ENCODE results near the gene OPN1MW3.
"Not testable (repeated sequence)": the region's sequence is repeated elsewhere in the genome, so short reads cannot be mapped to it uniquely, and the experiment has no call there.

Gene OPN1MW3

DNA sequence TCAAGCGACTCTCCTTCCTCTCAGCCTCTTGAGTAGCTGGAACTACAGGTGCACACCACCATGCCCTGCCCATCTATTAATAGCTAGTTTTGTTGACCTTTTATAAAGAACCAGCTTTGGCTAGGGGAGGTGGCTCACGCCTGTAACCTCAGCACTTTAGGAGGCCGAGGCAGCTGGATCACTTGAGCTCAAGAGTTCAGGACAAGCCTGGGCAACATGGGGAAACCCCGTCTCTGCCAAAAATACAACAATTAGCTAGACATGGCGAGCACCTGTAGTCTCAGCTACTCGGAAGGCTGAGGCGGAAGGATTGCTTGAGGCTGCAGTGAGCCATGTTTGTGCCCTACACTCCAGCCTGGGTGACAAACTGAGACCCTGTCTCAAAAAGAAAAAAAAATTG, 40.9 kb downstream of the OPN1MW3 start:
- Histone ChIP-seq H3K4me3 (ENCODE audit: low read depth, low read length) (no peak overlapping the region), H3K4me1 (ENCODE audit: control insufficient read depth, insufficient read depth, low read length) (no peaks in the 10 kb centered on the region), H3K27me3 (ENCODE audit: control insufficient read depth, insufficient read depth, low read length) (no peaks in the 10 kb centered on the region), H3K36me3 (ENCODE audit: control insufficient read depth, insufficient read depth, low read length) (no peaks in the 10 kb centered on the region), H3K9me3 (ENCODE audit: control insufficient read depth, insufficient read depth, low read length) (peaks cover 24% of the 10 kb centered on the region), H3K9ac (ENCODE audit: low read depth, low read length) (no peak overlapping the region), H3K27ac (ENCODE audit: low read depth, low read length) (no peak overlapping the region)

GRCh38 chrX:154300816-154301215, 43.4 kb downstream of the OPN1MW3 start:
- H3K4me1 ChIP-seq (ENCODE audit: control insufficient read depth, insufficient read depth, low read length): no peaks in the 10 kb centered on the region

GRCh38 chrX:154302998-154303397, 45.6 kb downstream of the OPN1MW3 start:
- H3K27ac ChIP-seq (ENCODE audit: low read depth, low read length); H3K4me1 ChIP-seq (ENCODE audit: control insufficient read depth, insufficient read depth, low read length); H3K36me3 ChIP-seq (ENCODE audit: control insufficient read depth, insufficient read depth, low read length); H3K27me3 ChIP-seq (ENCODE audit: control insufficient read depth, insufficient read depth, low read length); H3K9ac ChIP-seq (ENCODE audit: low read depth, low read length); H3K4me3 ChIP-seq (ENCODE audit: low read depth, low read length): not testable (repeated sequence)
- H3K9me3 ChIP-seq (ENCODE audit: control insufficient read depth, insufficient read depth, low read length): peaks cover 56% of the 10 kb centered on the region

More at GRCh38 chrX:154300816-154301215, 43.4 kb downstream of the OPN1MW3 start:
- Histone ChIP-seq H3K36me3 (ENCODE audit: control insufficient read depth, insufficient read depth, low read length) (no peaks in the 10 kb centered on the region), H3K9me3 (ENCODE audit: control insufficient read depth, insufficient read depth, low read length) (peaks cover 41% of the 10 kb centered on the region), H3K4me3 (ENCODE audit: low read depth, low read length) (no peak overlapping the region), H3K27ac (ENCODE audit: low read depth, low read length) (no peak overlapping the region), H3K9ac (ENCODE audit: low read depth, low read length) (no peak overlapping the region), H3K27me3 (ENCODE audit: control insufficient read depth, insufficient read depth, low read length) (no peaks in the 10 kb centered on the region)

DNA sequence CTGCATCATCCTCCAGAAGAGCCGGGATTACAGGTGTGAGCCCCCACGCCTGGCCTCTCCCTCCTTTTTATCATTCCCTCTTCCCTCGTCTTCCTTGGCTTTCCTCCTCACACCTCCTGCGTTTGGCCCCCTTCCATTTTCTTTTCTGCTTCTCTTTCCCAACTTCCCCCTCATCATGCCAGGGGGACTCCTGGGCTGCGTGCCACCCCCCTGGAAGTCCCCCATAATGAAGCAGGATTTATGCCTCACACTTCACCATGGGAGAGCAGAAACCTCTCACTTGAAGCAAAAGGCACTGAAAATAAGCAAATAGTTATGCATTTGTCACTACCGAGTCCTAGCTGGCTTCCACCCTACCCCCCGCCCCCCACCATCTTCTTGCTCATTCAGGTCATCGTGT, 46.1 kb downstream of the OPN1MW3 start:
- Histone ChIP-seq H3K4me1 (ENCODE audit: control insufficient read depth, insufficient read depth, low read length) (no peaks in the 10 kb centered on the region), H3K27ac (ENCODE audit: low read depth, low read length) (no peak overlapping the region), H3K9me3 (ENCODE audit: control insufficient read depth, insufficient read depth, low read length) (peaks cover 52% of the 10 kb centered on the region), H3K36me3 (ENCODE audit: control insufficient read depth, insufficient read depth, low read length) (no peaks in the 10 kb centered on the region), H3K27me3 (ENCODE audit: control insufficient read depth, insufficient read depth, low read length) (no peaks in the 10 kb centered on the region), H3K4me3 (ENCODE audit: low read depth, low read length) (no peak overlapping the region), H3K9ac (ENCODE audit: low read depth, low read length) (no peak overlapping the region)

DNA sequence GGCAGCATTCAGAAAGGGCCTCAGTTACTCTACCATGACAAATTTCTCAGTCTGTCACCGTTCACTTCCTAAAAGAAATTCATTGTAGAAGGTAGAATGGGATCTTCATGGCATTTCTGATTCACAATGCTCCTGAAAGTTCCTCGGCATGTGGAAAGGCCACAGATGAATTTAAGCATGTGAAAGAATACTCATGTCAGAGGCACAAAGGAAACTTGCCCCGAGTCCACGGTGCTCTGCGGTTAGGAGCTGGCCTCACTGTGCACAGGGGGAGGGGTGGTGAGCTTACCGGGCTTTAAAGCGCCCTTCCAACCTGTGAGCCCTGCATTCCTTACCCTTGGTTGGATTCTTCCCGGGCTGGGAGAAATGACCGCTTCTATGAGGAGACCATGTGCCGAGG, 47.5 kb downstream of the OPN1MW3 start:
- H3K27me3 ChIP-seq (ENCODE audit: control insufficient read depth, insufficient read depth, low read length): no peaks in the 10 kb centered on the region
- H3K4me1 ChIP-seq (ENCODE audit: control insufficient read depth, insufficient read depth, low read length): no peaks in the 10 kb centered on the region
- H3K9me3 ChIP-seq (ENCODE audit: control insufficient read depth, insufficient read depth, low read length): peaks cover 58% of the 10 kb centered on the region
- no peak overlapping the region for H3K27ac ChIP-seq (ENCODE audit: low read depth, low read length)
- no peak overlapping the region for H3K4me3 ChIP-seq (ENCODE audit: low read depth, low read length)
- H3K9ac ChIP-seq (ENCODE audit: low read depth, low read length): no peak overlapping the region
- no peaks in the 10 kb centered on the region for H3K36me3 ChIP-seq (ENCODE audit: control insufficient read depth, insufficient read depth, low read length)

DNA sequence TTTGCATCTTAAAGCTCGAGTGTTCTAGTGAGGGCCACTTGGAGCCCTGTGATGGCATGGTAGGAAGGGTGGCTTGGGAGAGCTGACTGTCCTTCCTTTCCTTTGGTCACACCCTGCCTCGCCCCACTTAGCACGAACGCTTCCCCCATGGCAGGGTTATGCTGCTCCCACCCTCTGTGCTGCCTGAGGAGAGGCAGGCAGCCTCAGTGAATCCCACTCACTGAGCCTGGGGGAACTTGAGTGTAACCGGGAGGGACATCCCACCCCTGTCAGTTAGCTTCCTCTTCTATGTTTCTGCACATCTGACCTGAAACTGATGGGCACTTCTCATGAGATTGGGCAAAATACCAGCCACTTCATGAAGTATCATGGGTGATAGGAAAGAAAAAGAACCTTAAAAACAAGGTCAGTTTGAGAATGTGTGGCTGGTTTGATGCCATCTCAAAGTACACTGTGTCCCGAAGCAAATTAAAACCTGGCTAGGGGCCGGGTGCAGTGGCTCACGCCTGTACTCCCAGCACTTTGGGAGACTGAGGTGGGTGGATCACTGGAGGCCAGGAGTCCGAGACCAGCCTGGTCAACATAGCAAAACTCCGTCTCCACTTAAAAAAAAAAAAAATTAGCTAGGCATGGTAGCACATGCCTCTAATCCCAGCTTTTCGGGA, 48.3 kb downstream of the OPN1MW3 start:
- Histone ChIP-seq H3K4me3 (ENCODE audit: low read depth, low read length) (no peak overlapping the region), H3K27ac (ENCODE audit: low read depth, low read length) (no peak overlapping the region), H3K27me3 (ENCODE audit: control insufficient read depth, insufficient read depth, low read length) (no peaks in the 10 kb centered on the region), H3K9ac (ENCODE audit: low read depth, low read length) (no peak overlapping the region), H3K4me1 (ENCODE audit: control insufficient read depth, insufficient read depth, low read length) (no peaks in the 10 kb centered on the region), H3K9me3 (ENCODE audit: control insufficient read depth, insufficient read depth, low read length) (peaks cover 55% of the 10 kb centered on the region), H3K36me3 (ENCODE audit: control insufficient read depth, insufficient read depth, low read length) (no peaks in the 10 kb centered on the region)

- no peaks in the 10 kb centered on the region for H3K4me1 ChIP-seq (ENCODE audit: control insufficient read depth, insufficient read depth, low read length)
- H3K9me3 ChIP-seq (ENCODE audit: control insufficient read depth, insufficient read depth, low read length): peaks cover 66% of the 10 kb centered on the region
Measured at GRCh38 chrX:154307202-154307601, 49.8 kb downstream of the OPN1MW3 start.

DNA sequence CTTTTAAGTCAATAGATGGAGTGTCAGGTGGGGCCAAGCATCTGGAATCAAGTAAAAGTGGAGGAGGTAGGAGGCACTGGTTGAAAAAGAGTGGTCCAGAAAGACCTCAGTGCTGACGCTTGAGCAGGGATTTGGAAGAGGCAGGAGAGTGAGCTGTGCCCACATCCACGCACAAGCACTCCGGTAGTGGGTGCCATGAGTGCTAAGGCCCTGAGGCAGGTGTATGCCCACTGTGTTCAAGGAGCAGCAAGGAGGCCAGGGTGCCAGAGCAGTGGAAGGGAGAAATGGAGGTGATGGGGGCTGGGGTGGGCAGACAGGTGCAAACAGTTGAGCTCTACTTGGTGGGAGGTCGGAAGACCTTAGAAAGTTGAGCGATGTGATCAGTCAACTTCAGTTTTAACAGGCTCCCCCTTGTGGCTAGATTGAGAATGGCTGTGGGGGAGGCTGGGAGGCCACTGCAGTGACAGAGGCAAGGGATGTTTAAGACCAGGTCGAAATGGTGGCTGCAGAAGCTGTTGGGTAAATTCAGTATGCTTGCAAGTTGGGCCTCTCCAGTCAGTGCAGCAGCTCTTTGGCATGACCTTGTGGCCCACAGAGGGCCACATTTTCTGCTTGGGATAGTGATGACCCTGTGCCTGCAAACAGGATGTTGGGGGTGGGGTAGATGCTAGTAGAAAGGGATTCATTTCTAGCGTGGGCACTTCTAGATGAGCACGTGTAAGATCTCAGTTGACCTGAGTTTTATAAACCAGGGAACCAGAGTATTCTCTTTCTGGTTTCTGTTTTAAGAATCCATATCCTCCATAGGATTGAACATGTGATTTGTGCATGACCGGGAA, 50.9 kb downstream of the OPN1MW3 start:
- no peaks in the 10 kb centered on the region for H3K36me3 ChIP-seq (ENCODE audit: control insufficient read depth, insufficient read depth, low read length)
- peaks cover 70% of the 10 kb centered on the region for H3K9me3 ChIP-seq (ENCODE audit: control insufficient read depth, insufficient read depth, low read length)
- H3K27ac ChIP-seq (ENCODE audit: low read depth, low read length): no peak overlapping the region
- H3K4me1 ChIP-seq (ENCODE audit: control insufficient read depth, insufficient read depth, low read length): no peaks in the 10 kb centered on the region
- no peak overlapping the region for H3K4me3 ChIP-seq (ENCODE audit: low read depth, low read length)
- no peak overlapping the region for H3K9ac ChIP-seq (ENCODE audit: low read depth, low read length)
- H3K27me3 ChIP-seq (ENCODE audit: control insufficient read depth, insufficient read depth, low read length): no peaks in the 10 kb centered on the region

More at GRCh38 chrX:154307202-154307601, 49.8 kb downstream of the OPN1MW3 start:
- no peak overlapping the region for H3K4me3 ChIP-seq (ENCODE audit: low read depth, low read length)
- no peaks in the 10 kb centered on the region for H3K36me3 ChIP-seq (ENCODE audit: control insufficient read depth, insufficient read depth, low read length)
- no peak overlapping the region for H3K27ac ChIP-seq (ENCODE audit: low read depth, low read length)
- H3K27me3 ChIP-seq (ENCODE audit: control insufficient read depth, insufficient read depth, low read length): no peaks in the 10 kb centered on the region
- H3K9ac ChIP-seq (ENCODE audit: low read depth, low read length): no peak overlapping the region

DNA sequence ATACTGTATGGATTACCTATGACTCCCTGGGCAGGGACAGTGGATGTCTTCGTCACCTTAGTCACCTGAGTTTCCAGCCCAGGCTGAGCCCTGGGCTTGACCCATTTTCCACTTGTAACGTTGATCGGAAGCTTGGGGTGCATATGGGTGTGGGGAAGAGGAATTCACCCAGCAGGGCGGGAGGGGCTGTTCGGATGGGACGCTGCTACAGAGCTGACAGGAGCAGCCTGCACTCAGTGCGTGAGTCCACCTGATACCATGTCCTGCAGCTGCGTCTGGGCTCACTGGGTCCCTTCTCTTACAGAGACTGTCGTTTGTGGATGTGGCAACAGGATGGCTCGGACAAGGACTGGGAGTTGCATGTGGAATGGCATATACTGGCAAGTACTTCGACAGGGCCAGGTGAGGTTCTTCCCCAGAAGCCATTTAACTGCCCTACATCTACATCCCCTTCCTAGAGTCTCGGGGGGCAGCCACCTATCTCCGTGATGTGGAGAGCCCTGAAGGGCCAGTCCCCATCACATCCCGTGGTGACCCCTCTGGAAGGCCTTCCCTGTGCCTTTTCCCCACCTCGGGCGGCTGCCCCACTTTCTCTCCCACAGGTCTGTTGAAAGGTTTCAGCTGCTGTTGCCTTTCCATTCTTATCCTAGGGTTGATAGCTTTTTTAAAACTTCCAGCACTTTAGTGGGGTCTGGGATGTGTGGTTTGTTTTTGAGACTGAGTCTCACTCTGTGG, 51.8 kb downstream of the OPN1MW3 start:
- H3K4me3 ChIP-seq (ENCODE audit: low read depth, low read length): no peak overlapping the region
- H3K36me3 ChIP-seq (ENCODE audit: control insufficient read depth, insufficient read depth, low read length): no peaks in the 10 kb centered on the region
- H3K9me3 ChIP-seq (ENCODE audit: control insufficient read depth, insufficient read depth, low read length): peaks cover 69% of the 10 kb centered on the region
- H3K27me3 ChIP-seq (ENCODE audit: control insufficient read depth, insufficient read depth, low read length): no peaks in the 10 kb centered on the region
- no peak overlapping the region for H3K27ac ChIP-seq (ENCODE audit: low read depth, low read length)
- H3K4me1 ChIP-seq (ENCODE audit: control insufficient read depth, insufficient read depth, low read length): no peaks in the 10 kb centered on the region
- no peak overlapping the region for H3K9ac ChIP-seq (ENCODE audit: low read depth, low read length)

- Histone ChIP-seq H3K9ac (ENCODE audit: low read depth, low read length) (no peak overlapping the region), H3K4me3 (ENCODE audit: low read depth, low read length) (no peak overlapping the region), H3K9me3 (ENCODE audit: control insufficient read depth, insufficient read depth, low read length) (peaks cover 62% of the 10 kb centered on the region; the same call in 1 of the 2 replicates), H3K27me3 (ENCODE audit: control insufficient read depth, insufficient read depth, low read length) (no peaks in the 10 kb centered on the region), H3K27ac (ENCODE audit: low read depth, low read length) (no peak overlapping the region), H3K36me3 (ENCODE audit: control insufficient read depth, insufficient read depth, low read length) (no peaks in the 10 kb centered on the region), H3K4me1 (ENCODE audit: control insufficient read depth, insufficient read depth, low read length) (no peaks in the 10 kb centered on the region)
Measured at GRCh38 chrX:154310616-154311536, 53.5 kb downstream of the OPN1MW3 start.
